Bronchial epithelial cell (primary cell): ENCODE data around the gene RER1. TPM values are rescaled to one million over a fixed set of nuclear protein-coding genes. Genes with fewer than 3 reads are reported as not detected.

ENCODE experiments used
- DNase-seq: peaks from one replicate; pipeline ENCODE4 v3.0.0-alpha.2; 2010; ENCODE audit warnings: low read depth
- FAIRE-seq: peaks from 2 replicates; lab custom pipeline; 2011; peaks lifted over from hg19 to GRCh38; lab: Jason Lieb, UNC
- H3K27me3 ChIP-seq: 2 replicates; pipeline ENCODE4 v1.5.1; 2011; ENCODE audit warnings: low read length; ENCODE audit not compliant: control insufficient read depth, insufficient read depth
- H3K36me3 ChIP-seq: 2 replicates; pipeline ENCODE4 v1.5.1; 2011; ENCODE audit warnings: low read length; ENCODE audit not compliant: control insufficient read depth, insufficient read depth
- H3K4me3 ChIP-seq: 2 replicates; pipeline ENCODE4 v1.5.1; 2011; ENCODE audit warnings: mild to moderate bottlenecking, low read depth, low read length, control low read depth
- CTCF ChIP-seq: IDR thresholded peaks from 2 replicates; pipeline ENCODE4 v1.5.1; 2011; ENCODE audit warnings: mild to moderate bottlenecking, moderate library complexity, low read length, control low read depth, inconsistent platforms; ENCODE audit not compliant: insufficient read depth, severe bottlenecking
- total RNA-seq: library from RNA; depleted of rRNA; stranded (reverse); fragments of >200 nt; gene quantifications from 2 replicates; pipeline ENCODE4 v1.2.1, GENCODE V29; 2014

The RER1 gene
- total RNA-seq, 1 donor from 2014 or later = 94.8 TPM

- FAIRE-seq (no peak), DNase-seq (no peak)
Observed at GRCh38 chr1:2356401-2356800, 35.2 kb upstream of the RER1 start.

GRCh38 chr1:2356911-2357845, 34.5 kb upstream of the RER1 start:
- Histone ChIP-seq H3K4me3 (no peak overlapping the region), H3K36me3 (no peaks in the 10 kb centered on the region), H3K27me3 (no peaks in the 10 kb centered on the region)
- no peak for TF ChIP-seq CTCF
- DNase-seq = no peak
- FAIRE-seq = no peak

More at GRCh38 chr1:2356401-2356800, 35.2 kb upstream of the RER1 start:
- Histone ChIP-seq H3K36me3 (no peaks in the 10 kb centered on the region), H3K4me3 (no peak overlapping the region), H3K27me3 (no peaks in the 10 kb centered on the region)
- TF ChIP-seq CTCF = no peak

- Histone ChIP-seq H3K4me3 (no peak overlapping the region), H3K27me3 (no peaks in the 10 kb centered on the region), H3K36me3 (no peaks in the 10 kb centered on the region)
- FAIRE-seq = no peak
- no peak for DNase-seq
- no peak for TF ChIP-seq CTCF
Observed at GRCh38 chr1:2358072-2358471, 33.6 kb upstream of the RER1 start.

GRCh38 chr1:2358651-2359640, 32.7 kb upstream of the RER1 start:
- DNase-seq (no peak), FAIRE-seq (no peak)
- H3K27me3 ChIP-seq = no peaks in the 10 kb centered on the region
- H3K36me3 ChIP-seq = no peaks in the 10 kb centered on the region
- H3K4me3 ChIP-seq = no peak overlapping the region
- no peak for TF ChIP-seq CTCF

GRCh38 chr1:2360588-2361364, 30.9 kb upstream of the RER1 start:
- DNase-seq (no peak), FAIRE-seq (no peak)
- H3K4me3 ChIP-seq = no peak overlapping the region
- H3K36me3 ChIP-seq = no peaks in the 10 kb centered on the region
- TF ChIP-seq CTCF = no peak
- no peaks in the 10 kb centered on the region for H3K27me3 ChIP-seq
